A549 (cell line): ENCODE results near the gene PDIA3. TPM values are rescaled to one million over a fixed set of nuclear protein-coding genes. Genes with fewer than 3 reads are reported as not detected.

Source experiments
- ATAC-seq, 2 experiments: fragments of 200-7000 bp in 1 of 2; fragments of >200 bp in 1 of 2; cut with Nextera tagmentation in 1 of 2; cut with Tn5 transposase in 1 of 2; 3 replicates each; pipeline versions ENCODE4 v1.8.0 to v1.9.1; 2018 to 2020; ENCODE audit warnings: mild to moderate bottlenecking in 1 of 2, moderate library complexity in 1 of 2
- CTCF ChIA-PET: fragments of 300-600 bp; sonication (Branson Sonifier 250); formaldehyde crosslinking; extraction: SDS; loops from one replicate; lab custom pipeline; 2021; ENCODE audit warnings: antibody characterized with exemption, inconsistent platforms; lab: Yijun Ruan, JAX
- POLR2A ChIA-PET: fragments of 350-600 bp; formaldehyde crosslinking; extraction: SDS; loops from one replicate; lab custom pipeline; 2021; ENCODE audit warnings: antibody characterized with exemption, inconsistent platforms; lab: Yijun Ruan, JAX
- DNase-seq, 2 experiments: peaks; one replicate each; pipeline versions ENCODE4 v3.0.0 to v3.0.0-alpha.2; 2011 to 2016; ENCODE audit warnings: low read depth in 1 of 2, low spot score in 1 of 2
- FAIRE-seq: peaks from 2 replicates; lab custom pipeline; 2011; peaks lifted over from hg19 to GRCh38; lab: Jason Lieb, UNC
- H3K27ac ChIP-seq, 2 experiments: fragments of >200 bp; sonication (Bioruptor Twin); formaldehyde crosslinking; 3 replicates each; pipeline ENCODE4 v1.5.1; 2016 to 2017
- H3K4me1 ChIP-seq: fragments of >200 bp; sonication (Bioruptor Twin); formaldehyde crosslinking; 3 replicates; pipeline ENCODE4 v1.6.1; 2016
- H3K4me2 ChIP-seq: fragments of >200 bp; sonication (Bioruptor Twin); formaldehyde crosslinking; 3 replicates; pipeline ENCODE4 v1.6.1; 2016
- H3K4me3 ChIP-seq: fragments of >200 bp; sonication (Bioruptor Twin); formaldehyde crosslinking; 3 replicates; pipeline ENCODE4 v1.5.1; 2016
- H3K9me3 ChIP-seq: fragments of >200 bp; sonication (Bioruptor Twin); formaldehyde crosslinking; 3 replicates; pipeline ENCODE4 v1.6.1; 2016
- ATOH8 ChIP-seq: fragments of 250-450 bp; sonication (Bioruptor Pico); IDR thresholded peaks from 2 replicates; pipeline ENCODE4 v1.5.0; 2020; ENCODE audit warnings: low read depth, mild to moderate bottlenecking, moderate library complexity
- BHLHE40 ChIP-seq: IDR thresholded peaks from 2 replicates; pipeline ENCODE4 v1.6.1; 2012; ENCODE audit warnings: low read depth, low read length, inconsistent platforms
- CBX2 ChIP-seq: fragments of 200-600 bp; sonication (generic); IDR thresholded peaks from 2 replicates; pipeline ENCODE4 v1.6.1; 2016; ENCODE audit warnings: low read depth, mild to moderate bottlenecking, borderline replicate concordance
- CBX8 ChIP-seq: fragments of 200-600 bp; sonication (generic); IDR thresholded peaks from 2 replicates; pipeline ENCODE4 v1.6.1; 2016
- ELK1 ChIP-seq: fragments of 150-350 bp; IDR thresholded peaks from 2 replicates; pipeline ENCODE4 v1.6.1; 2014; ENCODE audit warnings: low read depth, mild to moderate bottlenecking, low read length
- ESRRA ChIP-seq: fragments of 150-350 bp; IDR thresholded peaks from 2 replicates; pipeline ENCODE4 v1.6.1; 2014; ENCODE audit warnings: mild to moderate bottlenecking, low read length, borderline replicate concordance
- GATA3 ChIP-seq: IDR thresholded peaks from 2 replicates; pipeline ENCODE4 v1.6.1; 2012; ENCODE audit warnings: borderline replicate concordance
- HDAC2 ChIP-seq: fragments of 200-600 bp; sonication (generic); IDR thresholded peaks from 2 replicates; pipeline ENCODE4 v1.6.1; 2016
- HEYL ChIP-seq: fragments of 250-450 bp; sonication (Bioruptor Pico); IDR thresholded peaks from 2 replicates; pipeline ENCODE4 v1.8.0; 2021; ENCODE audit warnings: mild to moderate bottlenecking, moderate library complexity
- HMGXB4 ChIP-seq: fragments of 250-450 bp; sonication (Bioruptor Pico); IDR thresholded peaks from 2 replicates; pipeline ENCODE4 v1.5.0; 2021; ENCODE audit warnings: mild to moderate bottlenecking, moderate library complexity, borderline replicate concordance
- HOXB5 ChIP-seq: fragments of 250-450 bp; sonication (Bioruptor Pico); IDR thresholded peaks from 2 replicates; pipeline ENCODE4 v1.5.0; 2020; ENCODE audit warnings: mild to moderate bottlenecking, moderate library complexity
- KDM1A ChIP-seq: fragments of 200-600 bp; sonication (generic); IDR thresholded peaks from 2 replicates; pipeline ENCODE4 v1.6.1; 2016; ENCODE audit warnings: low read depth, mild to moderate bottlenecking
- MAFK ChIP-seq: fragments of 450-650 bp; IDR thresholded peaks from 2 replicates; pipeline ENCODE4 v1.6.1; 2014; ENCODE audit not compliant: partially characterized antibody
- MYC ChIP-seq: IDR thresholded peaks from 2 replicates; pipeline ENCODE4 v1.6.1; 2012; ENCODE audit warnings: mild to moderate bottlenecking, inconsistent platforms, low read length, improper control_type of control experiment, borderline replicate concordance
- NFE2L2 ChIP-seq: fragments of 150-350 bp; conservative IDR thresholded peaks from 2 replicates; pipeline ENCODE4 v1.6.1; 2014; ENCODE audit warnings: low read length
- NPAS2 ChIP-seq: fragments of 250-450 bp; sonication (Bioruptor Pico); IDR thresholded peaks from 2 replicates; pipeline ENCODE4 v1.8.0; 2022; ENCODE audit warnings: mild to moderate bottlenecking, moderate library complexity, borderline replicate concordance
- POLR2A ChIP-seq: IDR thresholded peaks from 2 replicates; pipeline ENCODE4 v1.6.1; 2012; ENCODE audit warnings: mild to moderate bottlenecking, low read length
- RAD21 ChIP-seq, 2 experiments: fragments of >200 bp in 1 of 2; sonication (Bioruptor Twin) in 1 of 2; formaldehyde crosslinking in 1 of 2; IDR thresholded peaks in 1 of 2; conservative IDR thresholded peaks in 1 of 2; 2 replicates in 1 of 2; 3 replicates in 1 of 2; pipeline ENCODE4 v1.6.1; 2012 to 2018; ENCODE audit warnings: inconsistent platforms in 1 of 2
- RCOR1 ChIP-seq: fragments of 150-350 bp; IDR thresholded peaks from 2 replicates; pipeline ENCODE4 v1.6.1; 2014; ENCODE audit warnings: antibody characterized with exemption, low read length, low read depth
- RNF2 ChIP-seq: fragments of 200-600 bp; sonication (generic); IDR thresholded peaks from 2 replicates; pipeline ENCODE4 v1.6.1; 2016; ENCODE audit warnings: low read depth, mild to moderate bottlenecking, antibody characterized with exemption, moderate library complexity, borderline replicate concordance
- SMC3 ChIP-seq: fragments of >200 bp; sonication (Bioruptor Twin); formaldehyde crosslinking; IDR thresholded peaks from 3 replicates; pipeline ENCODE4 v1.6.1; 2018; ENCODE audit warnings: inconsistent platforms
- TFCP2L1 ChIP-seq: fragments of 250-450 bp; sonication (Bioruptor Pico); IDR thresholded peaks from 2 replicates; pipeline ENCODE4 v1.5.0; 2021; ENCODE audit warnings: mild to moderate bottlenecking
- WGBS: methylation state at CpG from one replicate; pipeline ENCODE4 v1.1.6; 2017; ENCODE audit errors: missing lambda C conversion rate; 5-methylcytosine and 5-hydroxymethylcytosine counted together
- polyA plus RNA-seq, 4 experiments: library from polyadenylated mRNA; depleted of rRNA in 3 of 4; stranded (reverse); fragments of >200 nt; fragmentation: RNase III in 1 of 4; extraction: RNeasy Plus Mini Kit Qiagen cat#74134 plus additional on column Dnase treatment in 1 of 4; gene quantifications; 2 replicates in 3 of 4; 3 replicates in 1 of 4; pipeline ENCODE4 v1.2.3, GENCODE V29; 2011 to 2017

The PDIA3 gene
- polyA plus RNA-seq, 2 of the 4 experiments (the other 2 are of a cell fraction) = 208 to 257 TPM

GRCh38 chr15:43776101-43776717, 30.0 kb downstream of the PDIA3 start:
- ChIA-PET CTCF (interaction anchor here (0.8 to 6.9 kb wide), 8 partner anchors 10 to 31 kb away, joined by 3 to 47 read pairs (median 5); partner anchors contain the start of gene SERF2), POLR2A (interaction anchor here (1.1 to 1.4 kb wide), 2 partner anchors 15 to 48 kb away, joined by 3 to 7 read pairs; partner anchors contain the start of gene MFAP1)
- 0 out of 3 replicates have a peak, but pooled peaks cover 8% of the 10 kb centered on the region for H3K4me1 ChIP-seq
- FAIRE-seq (no peak), ATAC-seq (peak; percentile 3 to 9; a peak in 5 of 6 replicates), DNase-seq (no peak)
- peak overlapping the region; percentile 77 to 91; a peak in 5 of 6 replicates for H3K27ac ChIP-seq
- H3K4me3 ChIP-seq = peak overlapping the region; percentile 60
- WGBS = 84% methylated on average over 25 of the region's 35 CpGs
- no peaks in the 10 kb centered on the region for H3K9me3 ChIP-seq
- TF ChIP-seq ELK1 (no peak), HEYL (no peak), HDAC2 (no peak), CBX8 (no peak), TFCP2L1 (CRISPR knock-in tag) (no peak), HMGXB4 (CRISPR knock-in tag) (no peak), NPAS2 (CRISPR knock-in tag) (no peak)
- peak overlapping the region; percentile 84 for H3K4me2 ChIP-seq

- Histone ChIP-seq H3K9me3 (no peaks in the 10 kb centered on the region), H3K4me3 (peak within 1 kb of the TSS; percentile 60), H3K27ac (peak within 1 kb of the TSS; percentile 77 to 91), H3K4me1 (0 out of 3 replicates have a peak, but pooled peaks cover 8% of the 10 kb centered on the region), H3K4me2 (peak within 1 kb of the TSS; percentile 84)
- ChIA-PET CTCF (interaction anchor here (0.8 to 6.9 kb wide), 8 partner anchors 9 to 31 kb away, joined by 3 to 47 read pairs (median 5); partner anchors contain the start of gene SERF2), POLR2A (interaction anchor here (0.6 to 1.4 kb wide), 4 partner anchors 15 to 520 kb away, joined by 3 to 7 read pairs (median 4); partner anchors contain the start of genes HYPK, MFAP1 and SERINC4)
- DNase-seq = peak; percentile 37 to 69
- WGBS = 0% methylated on average over 2 of the region's 41 CpGs
- ATAC-seq = peak; percentile 83 to 88
- no peak for FAIRE-seq
- no peak for TF ChIP-seq ATOH8 (CRISPR knock-in tag)
- no peak for TF ChIP-seq SMC3
- TF ChIP-seq ESRRA = no peak
- no peak for TF ChIP-seq MYC
- TF ChIP-seq BHLHE40 = no peak
- no peak for TF ChIP-seq CBX2
- no peak for TF ChIP-seq NFE2L2
- TF ChIP-seq RAD21 (conservative IDR thresholded peaks at IDR 0.05 in 1 of 2, IDR thresholded peaks at IDR 0.05 in 1 of 2) = no peak
- no peak; the same call in 1 of the 2 replicates for TF ChIP-seq POLR2A
- no peak for TF ChIP-seq GATA3
- no peak for TF ChIP-seq RNF2
- TF ChIP-seq KDM1A = no peak
- no peak for TF ChIP-seq TFCP2L1 (CRISPR knock-in tag)
- no peak for TF ChIP-seq RCOR1
- TF ChIP-seq HOXB5 (CRISPR knock-in tag) = no peak
- no peak for TF ChIP-seq HDAC2
- no peak for TF ChIP-seq MAFK
Measured at GRCh38 chr15:43776718-43777266, 30.6 kb downstream of the PDIA3 start, which contains the start of gene ELL3. Gene ELL3 (minus strand): TSS chr15:43776966. CDS start chr15:43776901, 65 bp downstream.
